PC-3 (cell line): Measurements from ENCODE around the gene ZNF516. TPM values are rescaled to one million over a fixed set of nuclear protein-coding genes. Genes with fewer than 3 reads are reported as not detected.

Source experiments
- ATAC-seq: fragments of 200-7000 bp; cut with Tn5 transposase; 2 replicates; pipeline ENCODE4 v1.9.1; 2020; ENCODE audit warnings: mild to moderate bottlenecking, moderate library complexity
- BruUV-seq: library from RNA; stranded (reverse); fragments of 400-500 nt; replicated peaks from 2 replicates; lab custom pipeline; 2021; lab: Mats Ljungman, UMichigan
- CTCF ChIA-PET: fragments of 300-600 bp; sonication (Branson Sonifier 250); formaldehyde crosslinking; loops from one replicate; lab custom pipeline; 2022; ENCODE audit warnings: antibody characterized with exemption; lab: Charles Lee
- POLR2A ChIA-PET: fragments of 300-600 bp; sonication (Branson Sonifier 250); formaldehyde crosslinking; loops from one replicate; lab custom pipeline; 2022; ENCODE audit warnings: antibody characterized with exemption; ENCODE audit not compliant: unreplicated experiment; lab: Charles Lee
- DNase-seq: peaks from one replicate; pipeline ENCODE4 v3.0.0-alpha.2; 2015
- H2AFZ ChIP-seq: fragments of 300-600 bp; sonication (generic); 2 replicates; pipeline ENCODE4 v1.6.0; 2016; ENCODE audit warnings: antibody characterized with exemption, low read length
- H3F3A ChIP-seq: fragments of 300-600 bp; sonication (generic); one replicate; pipeline ENCODE4 v1.6.0; 2017; ENCODE audit warnings: antibody characterized with exemption, low read length, control low read depth, mild to moderate bottlenecking; ENCODE audit not compliant: unreplicated experiment
- H3K27ac ChIP-seq: fragments of 300-600 bp; sonication (generic); 2 replicates; pipeline ENCODE4 v1.5.1; 2016; ENCODE audit warnings: mild to moderate bottlenecking, low read length
- H3K27me3 ChIP-seq: fragments of 300-600 bp; sonication (generic); 2 replicates; pipeline ENCODE4 v1.6.1; 2016; ENCODE audit warnings: low read length, mixed read lengths
- H3K36me3 ChIP-seq: fragments of 300-600 bp; sonication (generic); 2 replicates; pipeline ENCODE4 v1.6.1; 2016; ENCODE audit warnings: low read depth, mixed run types, low read length, mixed read lengths
- H3K4me1 ChIP-seq: fragments of 300-600 bp; sonication (generic); 2 replicates; pipeline ENCODE4 v1.5.1; 2016; ENCODE audit warnings: low read length; ENCODE audit not compliant: insufficient read depth
- H3K4me2 ChIP-seq: fragments of 300-600 bp; sonication (generic); 2 replicates; pipeline ENCODE4 v1.6.0; 2016; ENCODE audit warnings: low read length
- H3K4me3 ChIP-seq: fragments of 300-600 bp; sonication (generic); 2 replicates; pipeline ENCODE4 v1.5.1; 2016; ENCODE audit warnings: mild to moderate bottlenecking, low read length, mixed read lengths
- H3K79me2 ChIP-seq: fragments of 300-600 bp; sonication (generic); 2 replicates; pipeline ENCODE4 v1.6.1; 2017; ENCODE audit warnings: low read length, mixed read lengths
- H3K9ac ChIP-seq: fragments of 300-600 bp; sonication (generic); 2 replicates; pipeline ENCODE4 v1.6.0; 2016; ENCODE audit warnings: mild to moderate bottlenecking, low read length
- H3K9me2 ChIP-seq: fragments of 300-600 bp; sonication (generic); replicated peaks from 2 replicates; pipeline ENCODE4 v1.6.1; 2016; ENCODE audit warnings: mixed run types, low read length, mixed read lengths
- H3K9me3 ChIP-seq: fragments of 300-600 bp; sonication (generic); 2 replicates; pipeline ENCODE4 v1.6.1; 2016; ENCODE audit warnings: low read length, mixed read lengths
- H4K20me1 ChIP-seq: fragments of 300-600 bp; sonication (generic); 2 replicates; pipeline ENCODE4 v1.6.1; 2016; ENCODE audit warnings: low read length, mixed read lengths
- CTCF ChIP-seq: fragments of 300-600 bp; sonication (generic); conservative IDR thresholded peaks from 2 replicates; pipeline ENCODE4 v1.5.1; 2017; ENCODE audit warnings: antibody characterized with exemption, low read depth, mild to moderate bottlenecking, low read length
- EZH2 ChIP-seq: fragments of 300-600 bp; sonication (generic); IDR thresholded peaks from one replicate; pipeline ENCODE4 v1.6.1; 2017; ENCODE audit warnings: antibody characterized with exemption, mild to moderate bottlenecking, low read length; ENCODE audit not compliant: unreplicated experiment
- EZH2phosphoT487 ChIP-seq: fragments of 300-600 bp; sonication (generic); IDR thresholded peaks from 2 replicates; pipeline ENCODE4 v1.6.1; 2018; ENCODE audit warnings: mild to moderate bottlenecking, antibody characterized with exemption, low read length, borderline replicate concordance
- intact Hi-C: fragments of 100-400 bp; cut with micrococcal nuclease; formaldehyde crosslinking; loops from 2 replicates; pipeline ENCODE4 v1.9.0; 2023
- total RNA-seq: library from RNA; depleted of rRNA; stranded (reverse); fragments of >200 nt; gene quantifications from 2 replicates; pipeline ENCODE4 v1.2.3, GENCODE V29; 2014

Gene ZNF516
- total RNA-seq, 1 experiment from 2014 or later = 4.0 TPM

GRCh38 chr18:76405280-76405679, 89.8 kb downstream of the ZNF516 start:
- Histone ChIP-seq H3K4me2 (no peak overlapping the region; the same call in 1 of the 2 replicates), H3K9me3 (no peaks in the 10 kb centered on the region), H3K4me3 (no peak overlapping the region), H3K79me2 (no peaks in the 10 kb centered on the region), H3K36me3 (no peaks in the 10 kb centered on the region), H3K27me3 (peaks cover 5% of the 10 kb centered on the region; the same call in 1 of the 2 replicates), H3K4me1 (no peaks in the 10 kb centered on the region), H3F3A (no peaks in the 10 kb centered on the region), H3K9me2 (no peaks in the 10 kb centered on the region), H3K27ac (no peak overlapping the region), H3K9ac (no peak overlapping the region), H2AFZ (no peak overlapping the region), H4K20me1 (no peaks in the 10 kb centered on the region)
- DNase-seq = no peak
- TF ChIP-seq EZH2 = no peak
- TF ChIP-seq EZH2phosphoT487 = no peak
- TF ChIP-seq CTCF = no peak
- intact Hi-C loops = no loop called here
- ChIA-PET CTCF (no interaction called here), POLR2A (no interaction called here)
- no peak for ATAC-seq
- BruUV-seq = no TSS peak

GRCh38 chr18:76404345-76404831, 90.7 kb downstream of the ZNF516 start:
- H3K9me3 ChIP-seq = no peaks in the 10 kb centered on the region
- H3K4me1 ChIP-seq = no peaks in the 10 kb centered on the region
- peaks cover 10% of the 10 kb centered on the region; the same call in 1 of the 2 replicates for H3K27me3 ChIP-seq
- H3K9me2 ChIP-seq = no peaks in the 10 kb centered on the region
- H2AFZ ChIP-seq = no peak overlapping the region
- H3K79me2 ChIP-seq = no peaks in the 10 kb centered on the region
- H3K36me3 ChIP-seq = no peaks in the 10 kb centered on the region
- BruUV-seq = no TSS peak
- POLR2A ChIA-PET = no interaction called here
- no peak overlapping the region for H3K27ac ChIP-seq
- no peak for DNase-seq
- H3K4me2 ChIP-seq = no peak overlapping the region
- H3K9ac ChIP-seq = no peak overlapping the region
- no peak for ATAC-seq
- no peaks in the 10 kb centered on the region for H4K20me1 ChIP-seq
- CTCF ChIA-PET = no interaction called here
- H3K4me3 ChIP-seq = no peak overlapping the region
- no peak for TF ChIP-seq CTCF
- TF ChIP-seq EZH2 = no peak
- no peak for TF ChIP-seq EZH2phosphoT487
- H3F3A ChIP-seq = no peaks in the 10 kb centered on the region
- intact Hi-C loops = no loop called here

- Histone ChIP-seq H3K36me3 (no peaks in the 10 kb centered on the region), H3K27ac (no peak overlapping the region), H3K4me3 (no peak overlapping the region), H3K4me1 (no peaks in the 10 kb centered on the region), H3K27me3 (peaks cover 12% of the 10 kb centered on the region), H3K9me3 (no peaks in the 10 kb centered on the region), H3K9me2 (no peaks in the 10 kb centered on the region), H3K79me2 (no peaks in the 10 kb centered on the region), H3F3A (no peaks in the 10 kb centered on the region), H3K4me2 (no peak overlapping the region), H3K9ac (no peak overlapping the region), H4K20me1 (no peaks in the 10 kb centered on the region), H2AFZ (no peak overlapping the region)
- POLR2A ChIA-PET = no interaction called here
- intact Hi-C loops = no loop called here
- BruUV-seq = no TSS peak
- TF ChIP-seq CTCF (no peak), EZH2phosphoT487 (no peak), EZH2 (no peak)
- no peak for DNase-seq
- CTCF ChIA-PET = no interaction called here
- no peak for ATAC-seq
Observed at GRCh38 chr18:76402026-76402990, 92.7 kb downstream of the ZNF516 start.
